A673 (cell line): ENCODE measurements around the gene FHIT. TPM values are rescaled to one million over a fixed set of nuclear protein-coding genes. Genes with fewer than 3 reads are reported as not detected.

ENCODE experiments used
- BruUV-seq: library from RNA; stranded (reverse); fragments of 400-500 nt; replicated peaks from 2 replicates; lab custom pipeline; 2021; lab: Mats Ljungman, UMichigan
- CTCF ChIA-PET: fragments of 300-600 bp; sonication (Branson Sonifier 250); formaldehyde crosslinking; loops from one replicate; lab custom pipeline; 2022; ENCODE audit warnings: antibody characterized with exemption; lab: Charles Lee
- POLR2A ChIA-PET: fragments of 300-600 bp; sonication (Branson Sonifier 250); formaldehyde crosslinking; loops from one replicate; lab custom pipeline; 2022; ENCODE audit warnings: antibody characterized with exemption; ENCODE audit not compliant: low non-redundant PET; lab: Charles Lee
- DNase-seq: peaks from one replicate; pipeline ENCODE4 v3.0.0-alpha.2; 2015; ENCODE audit warnings: low spot score
- H3K27ac ChIP-seq: fragments of 200-600 bp; sonication (generic); 2 replicates; pipeline ENCODE4 v1.5.1; 2016; ENCODE audit warnings: mixed run types, low read depth, mild to moderate bottlenecking, mixed read lengths, antibody characterized with exemption, low read length; ENCODE audit not compliant: poor library complexity, severe bottlenecking
- H3K27me3 ChIP-seq: fragments of 200-600 bp; sonication (generic); replicated peaks from 2 replicates; pipeline ENCODE4 v1.6.1; 2017; ENCODE audit warnings: mixed run types, low read depth, mild to moderate bottlenecking, mixed read lengths, antibody characterized with exemption, low read length; ENCODE audit not compliant: insufficient read depth, poor library complexity
- H3K36me3 ChIP-seq: fragments of 200-600 bp; sonication (generic); 2 replicates; pipeline ENCODE4 v1.6.1; 2016; ENCODE audit warnings: mixed run types, mild to moderate bottlenecking, mixed read lengths, antibody characterized with exemption, low read length; ENCODE audit not compliant: insufficient read depth, poor library complexity, severe bottlenecking
- H3K4me1 ChIP-seq: fragments of 200-600 bp; sonication (generic); 2 replicates; pipeline ENCODE4 v1.6.1; 2017; ENCODE audit warnings: mixed run types, mild to moderate bottlenecking, mixed read lengths, antibody characterized with exemption, low read length; ENCODE audit not compliant: insufficient read depth, poor library complexity, severe bottlenecking
- H3K4me3 ChIP-seq: fragments of 200-600 bp; sonication (generic); 2 replicates; pipeline ENCODE4 v1.5.1; 2016; ENCODE audit warnings: low read depth, mixed run types, mild to moderate bottlenecking, mixed read lengths, low read length; ENCODE audit not compliant: poor library complexity, severe bottlenecking
- H3K9me3 ChIP-seq: fragments of 200-600 bp; sonication (generic); 2 replicates; pipeline ENCODE4 v1.6.1; 2016; ENCODE audit warnings: mixed run types, low read depth, mild to moderate bottlenecking, mixed read lengths, antibody characterized with exemption, low read length; ENCODE audit not compliant: poor library complexity, severe bottlenecking
- CTCF ChIP-seq: fragments of 300-800, 200-600 bp; sonication (generic); conservative IDR thresholded peaks from 2 replicates; pipeline ENCODE4 v1.5.1; 2017; ENCODE audit warnings: low read depth, mild to moderate bottlenecking, antibody characterized with exemption, low read length, moderate library complexity, mixed read lengths
- EZH2 ChIP-seq: fragments of 200-600 bp; sonication (generic); IDR thresholded peaks from 2 replicates; pipeline ENCODE4 v1.6.1; 2017; ENCODE audit warnings: borderline replicate concordance, low read depth, mild to moderate bottlenecking, mixed read lengths, antibody characterized with exemption, low read length; ENCODE audit not compliant: poor library complexity, severe bottlenecking
- intact Hi-C: fragments of 100-400 bp; cut with micrococcal nuclease; formaldehyde crosslinking; loops from one replicate; pipeline ENCODE4 v1.10.0; 2022; ENCODE audit not compliant: unreplicated experiment
- total RNA-seq: library from RNA; stranded (reverse); gene quantifications from 2 replicates; pipeline ENCODE4 v1.2.3, GENCODE V29; 2021

The FHIT gene
- total RNA-seq, 1 experiment from 2014 or later: not detected

DNA sequence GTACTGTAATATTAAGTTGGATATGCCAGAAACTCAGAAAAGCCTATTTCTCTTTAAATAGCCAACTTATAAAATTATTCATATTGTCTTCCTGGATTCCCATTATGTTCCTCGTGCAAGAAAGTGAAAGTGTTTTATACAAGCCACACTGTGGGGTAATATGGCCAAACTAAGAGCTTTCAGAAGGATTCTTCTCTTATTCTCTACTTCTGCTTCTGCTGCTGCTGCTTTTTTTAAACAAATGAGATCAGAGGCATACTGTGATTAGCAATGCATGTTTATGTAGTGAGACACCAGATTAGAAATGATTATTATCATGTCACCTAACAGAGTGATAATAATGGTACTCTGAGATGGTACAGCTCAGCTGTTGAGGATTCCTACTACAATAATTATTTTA lies 1174.9 kb downstream of the FHIT start:
- no peak for DNase-seq
- Histone ChIP-seq H3K4me3 (no peak overlapping the region), H3K4me1 (no peaks in the 10 kb centered on the region), H3K9me3 (no peaks in the 10 kb centered on the region), H3K27me3 (no peaks in the 10 kb centered on the region), H3K36me3 (no peaks in the 10 kb centered on the region), H3K27ac (no peak overlapping the region)
- TF ChIP-seq EZH2: no peak
- no peak for TF ChIP-seq CTCF
- intact Hi-C loops: no loop called here
- no TSS peak for BruUV-seq
- ChIA-PET POLR2A (no interaction called here), CTCF (no interaction called here)

DNA sequence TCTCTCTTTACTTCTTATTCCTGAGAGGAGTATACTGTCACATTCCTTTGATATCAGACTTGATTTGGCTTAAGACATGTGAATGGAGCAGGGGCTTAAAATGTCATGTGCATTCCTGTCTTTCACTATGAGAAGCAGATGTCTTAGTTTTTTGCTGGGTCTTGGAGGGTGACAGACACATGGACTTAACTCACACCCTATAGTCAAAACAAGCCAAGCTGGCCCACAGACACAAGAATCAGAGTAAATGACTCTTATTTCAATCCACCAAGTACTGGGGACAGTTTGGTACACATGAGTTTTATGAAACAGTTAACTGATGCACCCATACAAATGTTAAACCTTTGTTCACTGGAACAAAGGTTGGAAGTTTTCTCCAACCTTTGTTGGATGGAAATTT lies 1177.3 kb downstream of the FHIT start:
- Histone ChIP-seq H3K4me1 (no peaks in the 10 kb centered on the region), H3K36me3 (no peaks in the 10 kb centered on the region), H3K9me3 (no peaks in the 10 kb centered on the region), H3K27ac (no peak overlapping the region), H3K27me3 (no peaks in the 10 kb centered on the region), H3K4me3 (no peak overlapping the region)
- POLR2A ChIA-PET: no interaction called here
- DNase-seq: no peak
- BruUV-seq: no TSS peak
- no peak for TF ChIP-seq EZH2
- TF ChIP-seq CTCF: no peak
- CTCF ChIA-PET: no interaction called here
- intact Hi-C loops: no loop called here

DNA sequence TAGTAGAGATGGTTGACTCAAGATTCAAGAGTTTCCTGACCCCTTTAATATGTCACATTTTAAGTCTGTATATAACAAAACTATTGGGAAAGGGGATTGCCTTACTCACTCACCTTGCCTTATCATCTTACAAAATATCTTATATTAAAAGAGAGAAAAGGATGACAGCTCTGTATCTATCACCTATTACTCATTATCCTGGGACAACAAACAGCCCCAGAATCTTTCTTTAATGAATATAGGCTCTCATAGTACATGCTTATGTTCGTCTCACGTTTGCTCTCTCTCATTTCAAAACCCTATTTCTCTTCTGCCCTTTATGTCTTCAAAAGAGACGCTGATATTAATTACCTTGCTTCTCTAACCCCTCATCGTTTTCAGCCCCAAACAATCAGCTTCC lies 1178.0 kb downstream of the FHIT start:
- Histone ChIP-seq H3K4me1 (no peaks in the 10 kb centered on the region), H3K27me3 (no peaks in the 10 kb centered on the region), H3K9me3 (no peaks in the 10 kb centered on the region), H3K27ac (no peak overlapping the region), H3K4me3 (no peak overlapping the region), H3K36me3 (no peaks in the 10 kb centered on the region)
- ChIA-PET CTCF (no interaction called here), POLR2A (no interaction called here)
- DNase-seq: no peak
- no peak for TF ChIP-seq EZH2
- no TSS peak for BruUV-seq
- intact Hi-C loops: no loop called here

DNA sequence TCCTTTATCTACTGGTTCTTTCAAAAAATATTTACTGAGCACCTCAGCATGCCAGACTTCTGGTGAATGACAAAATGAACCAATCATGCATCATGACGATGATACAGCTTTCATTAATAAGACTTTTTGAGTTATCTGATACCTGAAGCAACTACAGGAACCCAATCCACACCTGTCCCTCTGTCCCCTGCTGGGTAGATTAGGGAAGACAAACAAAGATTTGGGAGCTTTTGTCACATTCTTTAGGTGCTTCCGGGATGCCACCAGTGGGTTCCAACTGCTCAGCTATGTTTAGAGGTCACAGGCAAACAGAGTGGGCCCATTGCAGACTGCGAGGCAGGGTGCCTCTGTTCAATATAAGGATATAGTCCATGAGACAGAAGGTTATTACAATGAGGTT lies 1180.9 kb downstream of the FHIT start:
- H3K4me1 ChIP-seq: no peaks in the 10 kb centered on the region
- no peak overlapping the region for H3K27ac ChIP-seq
- no TSS peak for BruUV-seq
- no peaks in the 10 kb centered on the region for H3K36me3 ChIP-seq
- intact Hi-C loops: no loop called here
- ChIA-PET CTCF (no interaction called here), POLR2A (no interaction called here)
- TF ChIP-seq CTCF (no peak), EZH2 (no peak)
- H3K27me3 ChIP-seq: no peaks in the 10 kb centered on the region
- no peak for DNase-seq
- no peaks in the 10 kb centered on the region for H3K9me3 ChIP-seq
- no peak overlapping the region for H3K4me3 ChIP-seq
